Fibroblast of pulmonary artery (primary cell): ENCODE measurements around the gene NR1H3.

Source experiments
- DNase-seq: peaks from one replicate; pipeline ENCODE4 v3.0.0-alpha.2; 2010; ENCODE audit warnings: low read depth
- H3K4me3 ChIP-seq: replicated peaks from 2 replicates; pipeline ENCODE4 v1.5.1; 2011; ENCODE audit warnings: low read depth, mild to moderate bottlenecking, control low read depth, low read length, moderate library complexity
- TF ChIP-seq, protein P1 (sequence below): IDR thresholded peaks from 2 replicates; pipeline ENCODE4 v1.5.1; 2011; ENCODE audit warnings: mild to moderate bottlenecking, control low read depth, low read length, inconsistent platforms; ENCODE audit errors: missing control alignments

The NR1H3 gene

DNA sequence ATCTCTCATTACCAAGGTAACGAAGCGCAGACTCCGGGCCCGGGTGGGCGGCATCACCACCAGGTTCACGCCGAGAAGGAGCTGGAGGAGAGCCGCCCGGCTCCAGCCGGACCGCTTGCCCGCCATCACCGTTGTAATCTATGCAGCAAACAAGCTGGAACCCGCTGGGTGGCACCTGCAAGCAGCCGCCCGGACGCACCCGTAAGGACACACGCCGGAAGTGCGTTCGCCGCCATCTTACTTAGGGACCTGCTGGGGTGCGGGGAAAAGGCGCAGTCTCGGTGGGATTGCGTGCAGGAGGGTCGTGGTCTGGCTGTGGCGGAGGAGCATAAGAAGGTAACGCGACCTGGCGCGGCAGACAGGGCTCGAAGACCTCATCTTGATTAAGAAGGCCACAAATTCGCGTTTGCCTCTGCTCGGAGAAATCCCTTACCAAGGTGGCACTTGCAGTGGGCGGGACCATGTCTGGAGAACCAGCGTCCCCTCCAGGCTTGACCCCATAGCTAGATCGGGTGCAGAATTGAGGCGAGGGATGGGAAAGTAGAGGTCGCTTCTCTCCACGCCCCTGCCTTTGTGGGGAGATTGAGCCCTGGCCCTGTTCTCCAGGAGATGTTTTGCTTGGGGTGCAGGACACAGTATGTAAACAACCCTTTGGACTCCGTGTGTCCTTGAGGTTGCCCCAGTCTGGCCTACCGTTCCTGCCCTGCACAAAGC, 9.0 kb upstream of the NR1H3 start, which contains the start of gene ACP2:
Gene ACP2 (minus strand): TSS at position 151 of the 714 bp plus-strand sequence. CDS start 25 bp downstream, at position 126.
- DNase-seq, result peak; percentile 91
- peak within 1 kb of the TSS; percentile 95 for H3K4me3 ChIP-seq
- TF ChIP-seq, protein P1, sequence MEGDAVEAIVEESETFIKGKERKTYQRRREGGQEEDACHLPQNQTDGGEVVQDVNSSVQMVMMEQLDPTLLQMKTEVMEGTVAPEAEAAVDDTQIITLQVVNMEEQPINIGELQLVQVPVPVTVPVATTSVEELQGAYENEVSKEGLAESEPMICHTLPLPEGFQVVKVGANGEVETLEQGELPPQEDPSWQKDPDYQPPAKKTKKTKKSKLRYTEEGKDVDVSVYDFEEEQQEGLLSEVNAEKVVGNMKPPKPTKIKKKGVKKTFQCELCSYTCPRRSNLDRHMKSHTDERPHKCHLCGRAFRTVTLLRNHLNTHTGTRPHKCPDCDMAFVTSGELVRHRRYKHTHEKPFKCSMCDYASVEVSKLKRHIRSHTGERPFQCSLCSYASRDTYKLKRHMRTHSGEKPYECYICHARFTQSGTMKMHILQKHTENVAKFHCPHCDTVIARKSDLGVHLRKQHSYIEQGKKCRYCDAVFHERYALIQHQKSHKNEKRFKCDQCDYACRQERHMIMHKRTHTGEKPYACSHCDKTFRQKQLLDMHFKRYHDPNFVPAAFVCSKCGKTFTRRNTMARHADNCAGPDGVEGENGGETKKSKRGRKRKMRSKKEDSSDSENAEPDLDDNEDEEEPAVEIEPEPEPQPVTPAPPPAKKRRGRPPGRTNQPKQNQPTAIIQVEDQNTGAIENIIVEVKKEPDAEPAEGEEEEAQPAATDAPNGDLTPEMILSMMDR, result peak; percentile 19

DNA sequence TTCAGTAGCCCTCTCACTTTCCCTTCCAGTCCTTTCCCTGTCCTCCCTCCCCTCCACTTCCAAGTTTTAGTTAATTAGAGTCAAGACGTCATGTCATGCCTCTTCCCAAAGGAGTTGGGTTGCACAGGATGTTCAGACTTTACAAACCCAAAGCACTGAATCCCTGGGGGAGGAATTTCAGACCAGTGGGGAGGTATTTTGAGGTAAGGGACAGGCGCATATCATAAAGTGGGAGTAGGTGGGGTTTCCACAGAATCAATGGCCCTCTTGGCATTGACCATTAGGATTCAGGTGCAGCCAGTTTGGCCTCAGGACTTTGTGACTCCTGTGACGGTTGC, 8.4 kb upstream of the NR1H3 start:
- TF ChIP-seq, protein P1, result no peak
- H3K4me3 ChIP-seq, result peak overlapping the region; percentile 95
- no peak for DNase-seq

DNA sequence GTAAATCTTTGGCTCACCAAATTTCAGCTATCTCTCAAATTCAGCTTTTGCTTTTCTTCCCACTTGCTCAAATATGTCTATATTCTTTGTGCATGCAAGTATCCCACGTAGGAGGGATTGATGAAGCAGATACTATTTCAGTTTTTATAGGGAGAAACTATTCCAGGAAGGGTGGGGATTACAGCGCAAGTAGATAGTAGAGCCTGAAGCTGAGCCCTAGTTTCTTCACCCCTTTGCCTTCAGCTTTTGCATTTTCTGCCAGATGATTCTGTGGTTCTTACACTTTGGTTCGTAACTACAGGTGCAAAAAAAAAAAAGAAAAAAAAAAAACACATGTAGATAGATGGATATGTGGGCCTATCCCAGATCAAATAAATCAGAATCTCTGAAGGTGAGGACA, 6.0 kb upstream of the NR1H3 start:
- no peak for DNase-seq
- no peak overlapping the region for H3K4me3 ChIP-seq
- TF ChIP-seq, protein P1, result no peak

DNA sequence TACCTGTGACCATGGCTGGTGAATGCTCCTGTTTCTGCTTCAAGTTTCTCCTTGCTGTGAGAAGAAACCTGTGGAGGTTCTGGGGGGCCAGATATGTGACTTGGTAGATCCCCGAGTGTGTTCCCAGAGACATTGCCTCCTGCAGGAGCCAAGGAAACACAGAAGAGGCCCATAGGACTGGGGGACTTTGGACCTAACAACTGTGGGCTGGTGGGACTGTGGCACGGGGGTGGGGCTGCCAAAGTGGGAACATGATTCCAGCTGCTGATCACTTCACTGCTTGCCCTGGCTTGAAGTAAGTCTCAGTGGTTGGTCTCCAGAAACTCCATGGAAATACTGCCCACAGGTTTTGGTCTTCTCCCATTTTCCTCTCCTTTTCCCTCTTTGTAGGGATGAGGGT, 4.1 kb upstream of the NR1H3 start:
- no peak for DNase-seq
- no peak overlapping the region for H3K4me3 ChIP-seq
- TF ChIP-seq, protein P1, result no peak

DNA sequence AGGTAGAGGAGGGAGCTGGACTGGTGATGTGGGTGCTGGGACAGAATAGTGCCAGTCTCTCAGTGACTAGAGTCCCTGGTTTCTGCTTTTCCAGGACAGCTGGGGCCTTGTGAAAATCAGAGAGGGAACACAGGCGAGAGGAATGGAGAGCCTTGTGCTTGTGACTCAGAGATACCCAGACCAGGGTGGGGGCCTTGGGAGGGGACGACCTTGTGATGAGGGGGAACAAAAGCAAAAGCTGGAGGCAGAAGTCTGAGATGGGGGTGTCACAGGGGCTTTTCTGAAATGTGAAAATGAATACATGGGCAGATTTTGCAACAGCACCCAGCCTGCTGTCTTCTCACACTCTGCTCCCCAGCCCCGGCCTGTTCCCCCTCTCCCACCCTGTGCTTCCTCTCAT, 3.4 kb upstream of the NR1H3 start:
- no peak overlapping the region for H3K4me3 ChIP-seq
- DNase-seq, result peak; percentile 50
- TF ChIP-seq, protein P1, result no peak

DNA sequence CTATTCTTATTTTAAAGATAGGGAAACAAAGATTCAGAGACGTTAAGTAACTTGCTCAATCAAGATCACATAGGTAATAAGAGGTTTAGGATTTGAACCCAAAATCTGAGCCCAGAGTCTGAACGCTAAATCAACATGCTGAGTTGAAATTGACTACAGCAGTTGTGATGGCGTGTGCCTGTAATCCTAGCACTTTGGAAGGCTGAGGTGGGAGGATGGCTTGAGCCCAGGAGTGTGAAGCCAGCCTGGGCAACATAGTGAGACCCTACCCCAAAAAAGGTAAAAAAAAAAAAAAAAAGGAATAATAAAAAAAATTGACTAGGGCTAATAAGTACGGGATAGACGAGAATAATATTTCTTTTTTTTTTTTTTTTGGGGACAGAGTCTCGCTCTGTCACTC, 1.4 kb upstream of the NR1H3 start:
- H3K4me3 ChIP-seq, result no peak overlapping the region
- no peak for DNase-seq
- TF ChIP-seq, protein P1, result no peak

DNA sequence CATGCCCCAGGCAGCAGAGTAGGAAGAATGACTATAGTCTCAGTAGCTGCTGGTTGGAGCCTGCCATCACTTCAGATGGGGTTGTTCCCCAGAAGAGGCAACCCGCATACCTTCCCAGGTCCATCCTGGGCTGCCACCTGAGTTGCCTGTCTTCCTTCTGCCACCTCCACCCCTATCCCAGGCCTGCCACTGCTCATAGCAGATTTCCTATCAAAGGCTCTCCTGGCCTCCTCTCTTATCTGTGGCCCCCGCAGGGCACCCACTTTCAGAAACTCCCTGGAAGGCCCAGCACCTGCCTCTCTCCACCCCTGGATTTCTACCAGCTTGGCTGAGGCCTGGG, 649 bp upstream of the NR1H3 start:
- peak overlapping the region; percentile 57 for H3K4me3 ChIP-seq
- TF ChIP-seq, protein P1, result no peak
- no peak for DNase-seq
